GM18867 (cell line): ENCODE measurements around the gene IFI16.
A peak's percentile ranks its signal among the peaks of the same experiment; 100 is the strongest.

Experiments used
- ATAC-seq: cut with Tn5 transposase; IDR thresholded peaks from one replicate; pipeline ENCODE4 v1.9.1; 2021; ENCODE audit warnings: mild to moderate bottlenecking, moderate library complexity; ENCODE audit not compliant: unreplicated experiment

IFI16 gene

DNA sequence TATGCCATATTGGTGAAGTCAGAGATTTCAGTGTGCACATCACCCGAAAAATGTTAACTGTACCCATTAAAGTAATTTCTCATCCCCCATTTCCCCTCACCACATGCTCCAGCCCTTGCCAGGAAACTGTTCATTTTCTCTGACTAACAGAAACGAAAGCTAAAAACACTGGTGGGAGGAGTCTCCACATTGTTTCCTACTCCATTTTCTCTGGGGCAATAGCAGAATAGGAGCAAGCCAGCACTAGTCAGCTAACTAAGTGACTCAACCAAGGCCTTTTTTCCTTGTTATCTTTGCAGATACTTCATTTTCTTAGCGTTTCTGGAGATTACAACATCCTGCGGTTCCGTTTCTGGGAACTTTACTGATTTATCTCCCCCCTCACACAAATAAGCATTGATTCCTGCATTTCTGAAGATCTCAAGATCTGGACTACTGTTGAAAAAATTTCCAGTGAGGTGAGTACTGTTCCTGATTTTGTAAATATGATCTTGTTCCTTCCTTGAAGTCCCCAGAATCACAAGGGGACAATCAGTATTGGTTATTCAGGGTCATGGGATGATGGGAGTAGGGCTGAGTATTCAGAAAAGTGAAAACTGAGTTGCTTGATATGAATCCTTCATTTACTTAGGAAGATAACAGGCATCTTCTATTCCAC, at the start of gene IFI16:
Gene IFI16 (plus strand): TSS at position 204 of the 658 bp plus-strand sequence. CDS start 4,774 bp downstream, outside the sequence.
- peak; percentile 68 for ATAC-seq

- ATAC-seq: no peak
Measured at GRCh38 chr1:158961178-158961577, 48.5 kb upstream of the IFI16 start.

- ATAC-seq: no peak
Measured at GRCh38 chr1:158962983-158963382, 46.7 kb upstream of the IFI16 start.

DNA sequence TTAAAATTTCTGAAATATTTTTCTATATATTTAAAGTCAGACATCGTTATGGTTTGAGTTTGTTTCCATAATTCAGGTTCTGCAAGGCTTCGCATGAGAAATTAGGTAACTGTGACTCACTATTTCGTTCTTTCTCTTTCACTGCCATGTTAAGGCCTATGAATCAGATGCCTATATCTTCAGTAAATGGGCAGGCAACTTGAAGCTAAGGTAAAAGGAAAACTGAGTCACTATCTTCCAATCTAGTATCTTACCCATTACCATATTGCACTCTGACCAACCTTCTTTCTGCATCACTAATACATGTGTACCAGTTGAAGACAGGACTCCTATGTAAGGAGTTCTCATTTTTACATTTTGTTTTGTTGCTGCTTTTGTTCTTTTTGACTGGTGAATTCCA, 40.5 kb upstream of the IFI16 start:
- ATAC-seq: no peak

- ATAC-seq: no peak
Measured at GRCh38 chr1:158969855-158970254, 39.9 kb upstream of the IFI16 start.

- no peak for ATAC-seq
Measured at GRCh38 chr1:158972841-158973240, 36.9 kb upstream of the IFI16 start.

DNA sequence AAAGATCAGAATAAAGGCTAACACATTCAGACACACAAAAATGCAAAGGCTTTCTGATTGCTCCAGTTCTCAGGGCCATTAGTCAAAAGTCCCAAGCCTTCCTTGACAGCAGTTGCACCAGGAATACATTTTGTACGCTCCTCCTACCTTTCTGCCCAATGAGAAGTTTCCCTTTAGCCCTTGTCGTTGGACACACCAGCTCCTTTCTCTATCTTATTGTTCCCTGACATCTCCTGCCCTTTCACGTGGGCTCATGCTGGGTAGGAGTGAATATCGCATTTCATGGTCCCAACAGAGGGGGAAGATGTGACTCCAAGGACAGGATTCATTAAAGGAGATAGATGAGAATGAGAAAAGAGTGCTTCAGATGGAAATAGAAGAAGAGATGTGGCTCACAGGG, 33.5 kb upstream of the IFI16 start:
- ATAC-seq: no peak

DNA sequence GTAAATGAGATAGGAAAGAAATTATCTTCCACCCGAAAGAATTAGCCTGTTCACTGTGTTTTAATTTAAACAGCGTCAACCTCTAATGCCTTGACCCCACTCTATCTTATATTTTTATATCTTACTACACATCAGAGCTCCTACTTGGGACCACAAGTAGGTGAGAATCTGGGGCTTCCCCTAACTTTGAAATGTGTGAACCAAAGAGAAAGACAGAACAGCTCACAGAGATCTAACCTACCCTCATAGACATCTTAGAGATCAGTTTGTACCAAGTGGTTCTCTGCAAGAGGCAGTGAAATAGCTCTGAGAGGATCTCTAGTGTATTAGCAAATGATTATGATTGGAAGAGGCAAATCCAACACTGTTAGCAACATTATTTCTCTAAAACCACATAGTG, 31.0 kb upstream of the IFI16 start:
- ATAC-seq: no peak

- ATAC-seq: no peak
Measured at GRCh38 chr1:158979229-158979628, 30.5 kb upstream of the IFI16 start.

DNA sequence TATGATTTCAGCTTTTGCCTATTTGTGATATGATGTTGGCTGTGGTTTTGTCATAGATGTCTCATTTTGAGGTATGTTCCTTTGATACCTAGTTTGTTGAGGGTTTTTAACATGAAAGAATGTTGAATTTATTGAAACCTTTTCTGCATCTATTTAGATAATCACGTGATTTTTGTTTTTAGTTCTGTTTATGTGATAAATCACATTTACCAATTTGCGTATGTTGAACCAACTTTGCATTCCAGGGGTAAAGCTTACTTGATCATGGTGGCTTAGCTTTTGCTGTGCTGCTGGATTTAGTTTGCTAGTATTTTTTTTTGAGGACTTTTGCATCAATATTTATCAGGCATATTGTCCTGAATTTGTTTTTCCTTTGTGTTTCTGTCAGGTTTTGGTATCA, 26.5 kb upstream of the IFI16 start:
- no peak for ATAC-seq

DNA sequence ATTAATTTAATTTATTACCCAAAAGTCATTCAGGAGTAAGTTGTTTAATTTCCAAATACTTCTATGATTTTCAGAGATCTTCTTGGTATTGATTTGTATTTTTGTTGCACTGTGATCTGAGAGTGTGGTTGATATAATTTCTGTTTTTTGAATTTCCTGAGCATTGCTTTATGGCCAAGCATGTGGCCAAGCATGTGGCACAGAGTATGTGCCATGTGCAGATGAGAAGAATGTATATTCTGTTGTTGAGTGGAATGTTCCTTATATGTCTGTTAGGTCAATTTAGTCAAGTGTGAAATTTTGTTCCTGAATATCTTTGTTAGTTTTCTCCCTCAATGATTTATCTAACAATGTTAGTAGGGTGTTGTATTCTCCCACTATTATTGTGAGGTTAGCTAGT, 25.3 kb upstream of the IFI16 start:
- ATAC-seq: no peak

GRCh38 chr1:158989424-158989823, 20.3 kb upstream of the IFI16 start:
- ATAC-seq: no peak

DNA sequence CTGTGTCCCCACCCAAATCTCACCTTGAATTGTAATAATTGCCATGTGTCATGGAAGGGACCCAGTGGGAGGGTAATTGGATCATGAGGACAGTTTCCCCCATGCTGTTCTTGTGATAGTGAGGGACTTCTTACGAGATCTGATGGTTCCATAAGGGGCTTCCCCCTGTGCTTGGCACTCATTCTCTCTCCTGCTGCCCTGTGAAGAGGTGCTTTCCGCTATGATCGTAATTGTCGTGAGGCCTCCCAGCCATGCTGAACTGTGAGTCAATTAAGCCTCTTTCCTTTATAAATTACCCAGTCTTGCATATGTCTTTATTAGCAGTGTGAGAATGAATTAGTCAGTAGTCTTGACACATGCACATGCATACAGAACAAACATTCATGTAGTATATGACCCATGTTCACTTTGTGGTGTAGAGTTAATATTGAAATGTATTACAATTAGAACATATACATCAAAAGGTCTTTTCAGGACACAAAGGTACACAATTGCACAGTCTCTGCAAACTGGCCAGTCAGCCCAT, 16.9 kb upstream of the IFI16 start:
- no peak for ATAC-seq

DNA sequence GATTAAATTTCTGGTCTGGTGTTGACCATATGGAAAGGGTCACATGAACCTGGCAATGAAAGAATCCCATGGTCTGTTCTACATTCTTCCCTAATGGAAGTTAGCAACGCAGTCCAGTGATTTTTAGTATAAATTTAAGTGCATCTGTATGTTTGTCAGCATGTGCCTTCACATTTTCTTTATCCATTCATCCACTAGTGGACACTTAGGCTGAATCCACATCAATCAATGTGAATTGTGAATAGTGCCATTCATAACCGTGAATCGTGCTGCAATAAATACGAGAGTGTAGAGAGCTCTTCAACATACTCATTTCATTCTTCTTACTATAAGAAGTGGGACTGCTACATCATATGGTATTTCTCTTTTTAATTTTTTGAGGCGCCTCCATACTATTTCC, 12.7 kb upstream of the IFI16 start:
- ATAC-seq: no peak

DNA sequence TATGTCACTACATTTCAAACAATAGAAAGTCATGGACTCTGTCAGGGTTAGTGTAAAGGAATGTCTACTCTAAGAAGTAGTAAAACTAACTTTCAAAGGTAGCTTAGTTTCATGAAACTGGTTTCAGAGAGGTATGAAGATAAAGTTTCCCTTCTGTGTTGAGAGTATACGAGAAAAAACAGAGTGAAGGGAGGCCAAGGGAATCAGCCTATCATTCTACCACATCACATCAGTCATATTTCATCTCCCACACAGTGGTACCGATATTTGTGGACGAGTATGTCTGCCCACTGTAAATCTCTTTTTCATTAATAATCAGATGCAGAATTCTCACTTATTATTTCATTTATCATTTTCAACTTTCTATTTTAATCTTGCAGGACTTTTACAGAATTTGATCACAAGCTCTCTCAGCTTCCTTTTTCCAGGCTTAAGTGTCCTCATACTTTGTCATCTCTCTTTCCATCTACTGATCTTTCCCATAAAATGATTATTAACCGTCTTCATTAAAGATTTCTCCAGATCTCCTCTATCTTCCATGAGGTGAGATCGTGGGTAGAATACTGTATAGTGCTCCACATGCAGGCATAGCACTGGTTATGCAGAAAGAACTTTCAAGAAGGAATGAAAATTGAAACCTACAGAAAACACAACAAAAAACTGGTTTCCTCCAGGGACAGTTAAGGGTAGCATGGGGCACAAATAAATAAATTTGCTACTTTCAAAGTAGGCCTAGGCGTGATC, 11.5 kb upstream of the IFI16 start:
- ATAC-seq: peak; percentile 39

- ATAC-seq: peak; percentile 32
Measured at GRCh38 chr1:158998781-158999161, 10.9 kb upstream of the IFI16 start.

DNA sequence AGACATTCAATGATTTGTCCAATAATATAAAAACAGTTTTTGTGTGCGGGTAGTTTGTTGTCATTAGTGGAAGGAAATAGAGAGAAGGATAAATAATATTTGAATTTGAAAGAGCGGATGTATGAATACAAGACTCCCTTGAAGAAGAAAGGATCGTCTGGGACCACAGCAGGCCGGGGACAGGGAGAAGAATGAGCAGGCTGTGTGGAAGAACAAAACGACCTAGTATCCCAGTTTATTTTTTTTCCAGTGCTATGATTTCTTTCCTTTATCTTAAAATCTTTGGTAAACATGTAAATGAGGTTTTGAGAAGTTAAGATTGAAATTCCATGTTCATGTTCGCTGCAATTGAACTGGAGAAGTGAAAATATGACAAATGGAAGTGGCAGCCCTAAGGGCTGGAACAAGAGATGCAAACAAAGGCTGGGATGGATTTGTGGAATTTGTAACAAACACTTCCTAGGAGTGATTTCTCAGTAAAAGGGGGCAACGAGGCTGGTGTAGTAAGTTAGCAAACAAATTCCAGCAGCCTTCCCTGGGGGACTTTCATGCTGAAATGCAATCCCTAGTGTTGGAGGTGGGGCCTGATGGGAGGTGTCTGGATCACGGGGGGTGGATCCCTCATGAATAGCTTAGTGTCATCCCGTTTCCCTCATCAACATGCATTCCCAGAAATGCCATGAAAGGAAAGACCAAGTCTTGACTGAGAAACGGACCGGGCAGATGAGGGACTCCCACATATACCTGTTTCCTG, 10.2 kb upstream of the IFI16 start:
- ATAC-seq: no peak

DNA sequence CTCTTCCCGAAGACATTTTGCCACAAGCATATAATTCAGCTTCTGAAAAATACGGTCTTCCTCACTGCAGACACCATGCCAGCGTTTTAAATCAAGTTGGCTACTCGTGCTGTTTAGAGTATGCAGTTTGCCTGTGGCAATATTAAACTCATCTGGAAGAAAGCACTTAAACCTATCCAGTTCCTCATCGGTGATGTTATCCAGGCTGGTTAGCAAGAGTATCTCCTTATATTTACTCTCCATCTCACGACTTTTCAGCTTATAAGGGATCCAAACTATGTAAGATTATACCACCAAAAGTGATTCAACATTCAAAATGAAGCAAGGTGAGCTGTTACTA, 9.7 kb upstream of the IFI16 start:
- ATAC-seq: no peak

GRCh38 chr1:159000625-159001024, 9.1 kb upstream of the IFI16 start:
- no peak for ATAC-seq

DNA sequence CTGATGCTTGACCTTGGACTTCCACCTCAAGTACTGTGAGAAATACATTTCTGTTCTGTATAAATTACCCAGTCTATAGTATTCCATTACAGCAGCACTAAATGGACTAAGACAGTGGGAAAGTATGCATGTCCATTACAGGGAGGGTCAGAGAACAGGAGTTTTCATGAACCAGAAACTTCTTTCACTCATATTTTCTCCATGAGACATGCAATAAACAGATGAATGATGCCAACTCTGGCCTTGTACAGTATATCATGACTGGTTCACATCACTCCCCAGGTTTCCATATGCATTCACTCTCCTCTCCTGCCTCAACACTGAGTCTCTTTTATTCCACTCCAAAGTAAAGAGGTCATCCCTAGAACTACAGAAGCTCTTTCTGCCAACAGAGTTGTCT, 4.5 kb upstream of the IFI16 start:
- no peak for ATAC-seq

GRCh38 chr1:159005676-159006075, 4.0 kb upstream of the IFI16 start:
- no peak for ATAC-seq
